HFF-Myc (cell line): ENCODE results near the gene NKD1.
A peak's percentile ranks its signal among the peaks of the same experiment; 100 is the strongest.

Source experiments
- DNase-seq: peaks from one replicate; pipeline ENCODE4 v3.0.0-alpha.2; 2011; ENCODE audit warnings: low read depth; ENCODE audit errors: extremely low read depth
- H3K4me3 ChIP-seq: replicated peaks from 2 replicates; pipeline ENCODE4 v1.5.1; 2011; ENCODE audit warnings: low read depth, mild to moderate bottlenecking, control low read depth, low read length
- TF ChIP-seq, protein P1 (sequence below): IDR thresholded peaks from 2 replicates; pipeline ENCODE4 v1.5.1; 2012; ENCODE audit warnings: mild to moderate bottlenecking, low read depth, low read length, control low read depth; ENCODE audit errors: missing control alignments

NKD1 gene

GRCh38 chr16:50692644-50692998, 144.4 kb downstream of the NKD1 start:
- DNase-seq: no peak
- no peak overlapping the region for H3K4me3 ChIP-seq
- TF ChIP-seq, protein P1, sequence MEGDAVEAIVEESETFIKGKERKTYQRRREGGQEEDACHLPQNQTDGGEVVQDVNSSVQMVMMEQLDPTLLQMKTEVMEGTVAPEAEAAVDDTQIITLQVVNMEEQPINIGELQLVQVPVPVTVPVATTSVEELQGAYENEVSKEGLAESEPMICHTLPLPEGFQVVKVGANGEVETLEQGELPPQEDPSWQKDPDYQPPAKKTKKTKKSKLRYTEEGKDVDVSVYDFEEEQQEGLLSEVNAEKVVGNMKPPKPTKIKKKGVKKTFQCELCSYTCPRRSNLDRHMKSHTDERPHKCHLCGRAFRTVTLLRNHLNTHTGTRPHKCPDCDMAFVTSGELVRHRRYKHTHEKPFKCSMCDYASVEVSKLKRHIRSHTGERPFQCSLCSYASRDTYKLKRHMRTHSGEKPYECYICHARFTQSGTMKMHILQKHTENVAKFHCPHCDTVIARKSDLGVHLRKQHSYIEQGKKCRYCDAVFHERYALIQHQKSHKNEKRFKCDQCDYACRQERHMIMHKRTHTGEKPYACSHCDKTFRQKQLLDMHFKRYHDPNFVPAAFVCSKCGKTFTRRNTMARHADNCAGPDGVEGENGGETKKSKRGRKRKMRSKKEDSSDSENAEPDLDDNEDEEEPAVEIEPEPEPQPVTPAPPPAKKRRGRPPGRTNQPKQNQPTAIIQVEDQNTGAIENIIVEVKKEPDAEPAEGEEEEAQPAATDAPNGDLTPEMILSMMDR: no peak

DNA sequence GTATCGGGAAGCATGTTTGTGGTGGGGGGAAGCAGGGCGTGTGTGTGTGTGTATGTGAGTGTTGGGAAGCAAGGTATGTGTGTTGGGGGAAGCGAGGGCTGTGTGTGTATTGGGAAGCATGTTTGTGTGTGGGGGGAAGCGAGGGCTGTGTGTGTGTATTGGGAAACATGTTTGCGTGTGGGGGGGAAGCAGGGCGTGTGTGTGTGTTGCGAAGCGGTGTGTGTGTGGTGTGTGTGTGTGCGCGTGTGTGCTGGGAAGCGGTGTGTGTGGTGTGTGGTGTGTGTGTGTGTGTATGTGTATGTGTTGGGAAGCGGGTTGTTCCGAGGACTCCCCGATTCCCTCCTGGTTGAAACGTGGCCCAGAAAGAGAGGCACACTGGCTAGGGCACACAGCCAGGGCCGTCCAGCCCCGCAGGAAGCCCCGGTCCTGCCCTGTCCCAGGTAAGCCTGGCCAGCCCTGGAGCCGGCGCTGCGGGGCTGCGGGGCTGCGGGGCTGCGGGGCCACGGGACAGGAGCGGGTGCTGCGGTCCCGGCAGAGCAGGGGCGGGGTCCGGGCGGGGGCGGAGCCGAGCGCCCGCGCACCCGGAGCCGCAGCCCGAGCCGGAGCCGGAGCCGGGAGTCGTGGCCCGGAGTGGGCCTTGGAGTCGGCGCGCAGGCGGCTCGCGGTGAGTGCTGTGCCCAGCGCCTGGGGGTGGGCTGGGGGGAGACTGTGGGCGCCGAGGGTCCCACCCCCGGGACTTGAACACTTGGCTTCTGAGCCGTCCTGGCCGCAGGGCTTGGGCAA, 145.0 kb downstream of the NKD1 start, which contains the start of gene NOD2:
TSS of gene NOD2 (plus strand) at position 608 of the 783 bp plus-strand sequence. CDS start 5,890 bp downstream, outside the sequence.
- TF ChIP-seq, protein P1: no peak
- H3K4me3 ChIP-seq: no peak within 1 kb of the TSS
- DNase-seq: no peak

DNA sequence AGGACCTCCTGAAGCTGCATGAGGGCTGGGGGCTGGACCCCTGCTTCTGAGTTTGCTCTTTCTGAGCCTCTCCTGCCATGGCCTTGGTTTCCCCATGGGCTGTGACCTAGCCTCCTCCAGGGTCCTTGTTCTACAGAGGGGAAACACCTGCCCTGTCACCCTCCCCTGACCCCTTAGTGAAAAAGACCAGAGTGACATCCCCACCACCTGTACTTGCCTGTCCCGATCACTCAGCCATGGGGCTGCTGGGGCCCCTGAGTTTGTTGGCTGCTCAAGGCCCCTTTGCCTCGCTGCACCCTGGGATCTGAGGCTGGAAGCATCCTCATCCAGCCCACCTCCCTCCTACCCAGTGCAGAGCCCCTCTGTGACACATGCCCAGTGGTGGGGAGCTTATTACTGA, 146.0 kb downstream of the NKD1 start:
- no peak overlapping the region for H3K4me3 ChIP-seq
- DNase-seq: no peak
- TF ChIP-seq, protein P1: no peak

- no peak overlapping the region for H3K4me3 ChIP-seq
- DNase-seq: no peak
- TF ChIP-seq, protein P1: no peak
Measured at GRCh38 chr16:50695017-50696000, 147.1 kb downstream of the NKD1 start.

- no peak for DNase-seq
- no peak overlapping the region for H3K4me3 ChIP-seq
- TF ChIP-seq, protein P1: no peak
Measured at GRCh38 chr16:50696126-50696525, 147.9 kb downstream of the NKD1 start.

- H3K4me3 ChIP-seq: no peak overlapping the region
- peak; percentile 35 for DNase-seq
- TF ChIP-seq, protein P1: no peak
Measured at GRCh38 chr16:50696575-50697420, 148.6 kb downstream of the NKD1 start.
